ENCODE measurements around the gene LRRC14B.

- TF ChIP-seq CTCF (IDR thresholded peaks at IDR 0.05) (no peak), EP300 (IDR thresholded peaks at IDR 0.05) (no peak), POLR2A (IDR thresholded peaks at IDR 0.05) (no peak)
Measured at GRCh38 chr5:159448-160172, 31.7 kb upstream of the LRRC14B start.

All from gastroesophageal sphincter (tissue), 3 donors.